OCI-LY3 (cell line): ENCODE data around the gene CFAP46.

Experiments used
- H2AFZ ChIP-seq: fragments of 200-600, 300-600 bp; shearing (Covaris generic); 2 replicates; pipeline ENCODE4 v1.6.0; 2014; ENCODE audit warnings: antibody characterized with exemption, low read depth, low read length
- H3K27ac ChIP-seq: fragments of 200-600, 300-600 bp; sonication (generic); 2 replicates; pipeline ENCODE4 v1.5.1; 2014; ENCODE audit warnings: mild to moderate bottlenecking, low read length, moderate library complexity, mixed read lengths
- H3K27me3 ChIP-seq: fragments of 200-600, 300-600 bp; sonication (generic); 2 replicates; pipeline ENCODE4 v1.6.1; 2014; ENCODE audit warnings: low read depth, low read length, mixed read lengths
- H3K36me3 ChIP-seq: fragments of 200-600, 300-600 bp; sonication (generic); replicated peaks from 2 replicates; pipeline ENCODE3; 2014; ENCODE audit warnings: low read depth, low read length, mixed read lengths
- H3K4me1 ChIP-seq: fragments of 300-600, 200-600 bp; sonication (generic); 2 replicates; pipeline ENCODE4 v1.6.1; 2014; ENCODE audit warnings: low read length, mixed read lengths
- H3K4me2 ChIP-seq: fragments of 200-600, 300-600 bp; sonication (generic); 2 replicates; pipeline ENCODE4 v1.6.1; 2014; ENCODE audit warnings: low read length, mixed read lengths
- H3K4me3 ChIP-seq: fragments of 300-600, 200-600 bp; sonication (generic); 2 replicates; pipeline ENCODE4 v1.5.1; 2014; ENCODE audit warnings: antibody characterized with exemption, mild to moderate bottlenecking, low read length, moderate library complexity
- H3K79me2 ChIP-seq: fragments of 300-600, 200-600 bp; shearing (Covaris generic); 2 replicates; pipeline ENCODE4 v1.6.1; 2014; ENCODE audit warnings: mild to moderate bottlenecking, low read length, mixed read lengths
- H3K9ac ChIP-seq: fragments of 300-600, 200-600 bp; shearing (Covaris generic); 2 replicates; pipeline ENCODE4 v1.6.0; 2014; ENCODE audit warnings: mild to moderate bottlenecking, low read length, moderate library complexity
- H3K9me3 ChIP-seq: fragments of 200-600, 300-600 bp; shearing (Covaris generic); 2 replicates; pipeline ENCODE4 v1.6.1; 2014; ENCODE audit warnings: low read length, mixed read lengths; ENCODE audit not compliant: insufficient read depth
- H4K20me1 ChIP-seq: fragments of 200-600, 300-600 bp; sonication (generic); 2 replicates; pipeline ENCODE4 v1.6.1; 2016; ENCODE audit warnings: low read length, mixed read lengths; ENCODE audit not compliant: insufficient read depth
- EZH2phosphoT487 ChIP-seq: fragments of 200-600 bp; shearing (Covaris generic); IDR thresholded peaks from 2 replicates; pipeline ENCODE4 v1.6.1; 2018; ENCODE audit warnings: antibody characterized with exemption, mixed run types, low read depth
- TF ChIP-seq, protein P1 (sequence below): fragments of 200-600, 300-600 bp; sonication (generic); IDR thresholded peaks from 2 replicates; pipeline ENCODE4 v1.5.1; 2014; ENCODE audit warnings: antibody characterized with exemption, low read length, low read depth

CFAP46 gene

DNA sequence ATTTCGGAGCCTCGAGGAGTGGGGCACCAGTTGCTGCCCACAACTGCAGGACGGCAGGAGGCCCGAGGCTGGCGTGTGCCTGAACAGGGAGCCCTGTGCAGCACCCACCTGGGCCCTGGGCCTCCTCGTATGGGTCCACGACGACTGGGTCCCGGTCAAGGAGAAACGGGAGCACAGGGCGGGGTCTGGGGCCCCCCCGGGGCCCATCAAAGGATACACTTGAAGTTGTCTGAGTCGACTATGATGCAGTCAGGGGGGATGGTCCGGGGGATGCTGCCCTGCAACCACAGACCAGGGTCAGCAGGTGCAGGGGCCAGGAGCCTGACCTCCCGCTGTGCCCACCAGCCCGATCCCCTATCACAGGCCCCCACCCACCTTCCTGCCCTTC lies 127.9 kb downstream of the CFAP46 start:
- H4K20me1 ChIP-seq, result no peaks in the 10 kb centered on the region
- no peaks in the 10 kb centered on the region for H3K27me3 ChIP-seq
- no peak overlapping the region for H3K9ac ChIP-seq
- H3K4me3 ChIP-seq, result no peak overlapping the region
- H3K79me2 ChIP-seq, result no peaks in the 10 kb centered on the region
- H3K27ac ChIP-seq, result no peak overlapping the region
- H3K4me2 ChIP-seq, result no peak overlapping the region
- no peaks in the 10 kb centered on the region for H3K36me3 ChIP-seq
- no peaks in the 10 kb centered on the region for H3K9me3 ChIP-seq
- TF ChIP-seq, protein P1, sequence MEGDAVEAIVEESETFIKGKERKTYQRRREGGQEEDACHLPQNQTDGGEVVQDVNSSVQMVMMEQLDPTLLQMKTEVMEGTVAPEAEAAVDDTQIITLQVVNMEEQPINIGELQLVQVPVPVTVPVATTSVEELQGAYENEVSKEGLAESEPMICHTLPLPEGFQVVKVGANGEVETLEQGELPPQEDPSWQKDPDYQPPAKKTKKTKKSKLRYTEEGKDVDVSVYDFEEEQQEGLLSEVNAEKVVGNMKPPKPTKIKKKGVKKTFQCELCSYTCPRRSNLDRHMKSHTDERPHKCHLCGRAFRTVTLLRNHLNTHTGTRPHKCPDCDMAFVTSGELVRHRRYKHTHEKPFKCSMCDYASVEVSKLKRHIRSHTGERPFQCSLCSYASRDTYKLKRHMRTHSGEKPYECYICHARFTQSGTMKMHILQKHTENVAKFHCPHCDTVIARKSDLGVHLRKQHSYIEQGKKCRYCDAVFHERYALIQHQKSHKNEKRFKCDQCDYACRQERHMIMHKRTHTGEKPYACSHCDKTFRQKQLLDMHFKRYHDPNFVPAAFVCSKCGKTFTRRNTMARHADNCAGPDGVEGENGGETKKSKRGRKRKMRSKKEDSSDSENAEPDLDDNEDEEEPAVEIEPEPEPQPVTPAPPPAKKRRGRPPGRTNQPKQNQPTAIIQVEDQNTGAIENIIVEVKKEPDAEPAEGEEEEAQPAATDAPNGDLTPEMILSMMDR, result no peak
- no peak for TF ChIP-seq EZH2phosphoT487
- H2AFZ ChIP-seq, result no peak overlapping the region
- no peaks in the 10 kb centered on the region for H3K4me1 ChIP-seq

DNA sequence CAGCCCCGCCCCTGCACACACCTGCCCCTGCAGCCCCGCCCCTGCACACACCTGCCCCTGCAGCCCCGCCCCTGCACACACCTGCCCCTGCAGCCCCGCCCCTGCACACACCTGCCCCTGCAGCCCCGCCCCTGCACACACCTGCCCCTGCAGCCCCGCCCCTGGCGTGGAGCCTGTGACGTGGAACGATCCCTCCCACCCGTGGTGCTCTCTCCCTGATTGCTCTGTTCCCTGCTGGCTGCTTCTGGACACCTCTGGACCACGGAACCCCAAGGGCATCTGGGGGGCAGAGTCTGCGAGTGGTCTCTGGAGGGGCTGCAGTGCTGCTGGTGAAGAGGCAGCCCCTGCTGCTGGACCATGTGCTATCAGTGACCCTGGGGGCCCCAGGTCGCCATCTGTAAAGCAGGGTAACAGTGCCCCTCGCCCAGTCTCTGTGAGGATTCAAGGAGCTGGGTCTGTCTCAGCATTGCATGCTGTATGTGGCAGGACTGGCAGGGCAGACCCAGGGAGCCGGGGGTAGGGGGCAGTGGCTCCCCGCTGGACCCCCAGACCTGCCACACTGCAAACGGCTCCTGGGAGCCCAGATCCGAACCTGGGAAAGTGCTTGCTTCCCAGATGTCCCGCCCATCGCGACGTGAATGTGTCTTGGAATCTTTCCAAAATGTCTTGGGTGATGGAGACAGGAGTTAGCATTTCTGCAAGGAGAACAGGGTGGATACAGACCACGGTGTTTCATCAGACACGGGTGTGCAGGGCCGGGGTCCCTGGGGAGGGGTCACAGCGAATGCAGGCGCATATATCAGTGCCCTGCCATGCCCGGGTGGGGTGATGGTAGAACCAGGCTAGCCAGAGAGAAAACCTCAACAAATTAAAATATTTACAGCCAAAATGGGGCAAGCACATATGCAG lies 128.6 kb downstream of the CFAP46 start:
- no peaks in the 10 kb centered on the region for H3K79me2 ChIP-seq
- no peaks in the 10 kb centered on the region for H3K36me3 ChIP-seq
- no peak for TF ChIP-seq EZH2phosphoT487
- TF ChIP-seq, protein P1, result no peak
- no peak overlapping the region for H3K4me3 ChIP-seq
- no peak overlapping the region for H3K9ac ChIP-seq
- H2AFZ ChIP-seq, result no peak overlapping the region
- H3K27ac ChIP-seq, result no peak overlapping the region
- no peaks in the 10 kb centered on the region for H4K20me1 ChIP-seq
- H3K27me3 ChIP-seq, result no peaks in the 10 kb centered on the region
- H3K4me1 ChIP-seq, result no peaks in the 10 kb centered on the region
- H3K4me2 ChIP-seq, result no peak overlapping the region
- H3K9me3 ChIP-seq, result no peaks in the 10 kb centered on the region

DNA sequence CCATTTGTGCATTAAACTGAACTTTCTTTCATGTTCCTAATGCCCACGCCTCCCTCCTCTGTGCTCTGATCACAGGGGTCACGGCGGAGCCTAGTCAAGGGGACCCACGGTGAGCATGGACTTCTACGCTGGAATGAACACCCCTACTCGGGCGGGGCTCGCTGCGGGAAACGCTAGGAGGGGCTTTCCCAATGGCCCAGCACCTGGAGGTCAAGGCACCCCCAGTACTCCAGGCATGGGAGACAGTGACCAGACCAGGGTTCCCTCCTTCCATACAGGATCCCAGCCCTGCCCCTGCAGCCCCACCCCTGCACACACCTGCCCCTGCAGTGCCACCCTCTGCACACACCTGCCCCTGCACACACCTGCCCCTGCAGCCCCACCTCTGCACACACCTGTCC lies 129.4 kb downstream of the CFAP46 start:
- Histone ChIP-seq H3K9ac (no peak overlapping the region), H4K20me1 (no peaks in the 10 kb centered on the region), H3K27ac (no peak overlapping the region), H2AFZ (no peak overlapping the region), H3K9me3 (no peaks in the 10 kb centered on the region), H3K4me1 (no peaks in the 10 kb centered on the region), H3K79me2 (no peaks in the 10 kb centered on the region), H3K4me3 (no peak overlapping the region), H3K36me3 (no peaks in the 10 kb centered on the region), H3K4me2 (no peak overlapping the region), H3K27me3 (no peaks in the 10 kb centered on the region)
- TF ChIP-seq EZH2phosphoT487, result no peak
- TF ChIP-seq, protein P1, result no peak

DNA sequence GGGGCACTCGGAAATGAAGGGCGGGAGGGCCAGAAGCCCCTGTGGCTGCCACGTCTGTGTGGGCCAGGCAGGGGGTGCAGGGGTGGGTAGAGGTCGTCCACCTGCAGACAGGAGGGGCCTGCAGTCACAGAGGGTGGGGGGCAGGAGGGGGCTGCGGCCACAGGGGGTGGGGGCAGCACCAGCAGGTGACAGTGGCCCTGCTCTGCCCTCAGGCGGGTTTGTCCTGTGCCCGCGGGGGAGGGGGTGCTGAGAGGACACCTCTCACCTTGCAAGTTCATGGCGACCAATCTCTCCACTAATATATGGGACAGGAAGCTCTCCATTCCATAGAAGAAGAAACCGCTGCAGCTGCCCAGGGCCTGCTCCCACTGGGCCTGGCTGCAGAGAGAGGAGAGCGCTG lies 129.8 kb downstream of the CFAP46 start:
- H4K20me1 ChIP-seq, result no peaks in the 10 kb centered on the region
- no peak overlapping the region for H2AFZ ChIP-seq
- no peak overlapping the region for H3K9ac ChIP-seq
- TF ChIP-seq, protein P1, result no peak
- TF ChIP-seq EZH2phosphoT487, result no peak
- no peaks in the 10 kb centered on the region for H3K36me3 ChIP-seq
- no peaks in the 10 kb centered on the region for H3K27me3 ChIP-seq
- H3K4me2 ChIP-seq, result no peak overlapping the region
- H3K9me3 ChIP-seq, result no peaks in the 10 kb centered on the region
- H3K4me1 ChIP-seq, result no peaks in the 10 kb centered on the region
- no peaks in the 10 kb centered on the region for H3K79me2 ChIP-seq
- no peak overlapping the region for H3K27ac ChIP-seq
- no peak overlapping the region for H3K4me3 ChIP-seq
